HepG2 (cell line): ENCODE measurements around the gene CAB39. TPM values are rescaled to one million over a fixed set of nuclear protein-coding genes. Genes with fewer than 3 reads are reported as not detected.

ENCODE experiments used
- FOXC1 ChIP-seq: sonication (generic); formaldehyde crosslinking; IDR thresholded peaks from 2 replicates; pipeline ENCODE4 v1.8.0; 2022; ENCODE audit warnings: mild to moderate bottlenecking, missing genetic modification reagents, borderline replicate concordance
- GLI4 ChIP-seq: sonication (generic); formaldehyde crosslinking; IDR thresholded peaks from 2 replicates; pipeline ENCODE4 v1.5.1; 2020; ENCODE audit warnings: missing genetic modification reagents, mild to moderate bottlenecking, moderate library complexity, borderline replicate concordance
- HOXA7 ChIP-seq: sonication (generic); formaldehyde crosslinking; IDR thresholded peaks from 2 replicates; pipeline ENCODE4 v1.8.1; 2022; ENCODE audit warnings: mild to moderate bottlenecking, missing genetic modification reagents, moderate library complexity
- JDP2 ChIP-seq: sonication (generic); formaldehyde crosslinking; IDR thresholded peaks from 2 replicates; pipeline ENCODE4 v1.8.1; 2022; ENCODE audit warnings: missing genetic modification reagents, borderline replicate concordance
- KLF13 ChIP-seq: sonication (generic); formaldehyde crosslinking; IDR thresholded peaks from 2 replicates; pipeline ENCODE4 v1.4.0; 2020; ENCODE audit warnings: mild to moderate bottlenecking, missing genetic modification reagents
- MAX ChIP-seq: IDR thresholded peaks from 2 replicates; pipeline ENCODE4 v1.6.1; 2012; ENCODE audit warnings: inconsistent platforms
- PHF5A ChIP-seq: IDR thresholded peaks from one replicate; pipeline ENCODE4 v1.6.1; 2018; ENCODE audit warnings: low read depth, missing genetic modification reagents; ENCODE audit not compliant: unreplicated experiment
- RBAK ChIP-seq: sonication (generic); formaldehyde crosslinking; IDR thresholded peaks from 2 replicates; pipeline ENCODE4 v1.5.1; 2020; ENCODE audit warnings: mild to moderate bottlenecking, missing genetic modification reagents
- RXRA ChIP-seq: sonication (generic); formaldehyde crosslinking; IDR thresholded peaks from 2 replicates; pipeline ENCODE4 v1.5.1; 2020; ENCODE audit warnings: missing genetic modification reagents
- SIN3B ChIP-seq: fragments of 150-350 bp; IDR thresholded peaks from 2 replicates; pipeline ENCODE4 v1.6.1; 2014; ENCODE audit warnings: low read length
- SOX6 ChIP-seq, 2 experiments: fragments of 450-650 bp in 1 of 2; sonication (generic) in 1 of 2; formaldehyde crosslinking in 1 of 2; IDR thresholded peaks; 2 replicates each; pipeline versions ENCODE4 v1.4.0 to v1.6.1; 2017 to 2020; ENCODE audit warnings: antibody characterized with exemption in 1 of 2, mild to moderate bottlenecking in 1 of 2, missing genetic modification reagents in 1 of 2
- SPEN ChIP-seq: sonication (generic); formaldehyde crosslinking; IDR thresholded peaks from 2 replicates; pipeline ENCODE4 v1.5.1; 2020; ENCODE audit warnings: low read depth, mild to moderate bottlenecking, missing genetic modification reagents
- SRSF9 ChIP-seq: fragments of 200-400 bp; formaldehyde crosslinking; IDR thresholded peaks from 2 replicates; pipeline ENCODE4 v1.6.1; 2018; ENCODE audit warnings: borderline replicate concordance, mild to moderate bottlenecking, low read depth, low read length; ENCODE audit not compliant: insufficient read depth, poor library complexity, severe bottlenecking
- THAP8 ChIP-seq: sonication (generic); formaldehyde crosslinking; IDR thresholded peaks from 2 replicates; pipeline ENCODE4 v1.5.1; 2020; ENCODE audit warnings: missing genetic modification reagents, mild to moderate bottlenecking, borderline replicate concordance
- ZBTB3 ChIP-seq: sonication (generic); formaldehyde crosslinking; IDR thresholded peaks from 2 replicates; pipeline ENCODE4 v1.4.0; 2020; ENCODE audit warnings: low read depth, mild to moderate bottlenecking, moderate library complexity, missing genetic modification reagents, borderline replicate concordance
- ZFP1 ChIP-seq: IDR thresholded peaks from 2 replicates; pipeline ENCODE4 v1.6.1; 2016
- ZNF10 ChIP-seq: sonication (generic); formaldehyde crosslinking; IDR thresholded peaks from 2 replicates; pipeline ENCODE4 v1.4.0; 2020; ENCODE audit warnings: mild to moderate bottlenecking, low read depth, missing genetic modification reagents, borderline replicate concordance
- ZNF234 ChIP-seq: sonication (generic); formaldehyde crosslinking; conservative IDR thresholded peaks from 2 replicates; pipeline ENCODE4 v1.5.1; 2020; ENCODE audit warnings: mild to moderate bottlenecking, missing genetic modification reagents
- ZNF318 ChIP-seq: sonication (generic); formaldehyde crosslinking; IDR thresholded peaks from 2 replicates; pipeline ENCODE4 v1.4.0; 2020; ENCODE audit warnings: mild to moderate bottlenecking, missing genetic modification reagents
- ZNF569 ChIP-seq: sonication (generic); formaldehyde crosslinking; IDR thresholded peaks from 2 replicates; pipeline ENCODE4 v1.5.0; 2020; ENCODE audit warnings: mild to moderate bottlenecking, missing genetic modification reagents, moderate library complexity, borderline replicate concordance
- polyA plus RNA-seq, 8 experiments: library from polyadenylated mRNA; depleted of rRNA in 3 of 8; stranded (reverse) in 7 of 8; unstranded in 1 of 8; fragments of >200 nt; fragmentation: Illumina TruSeq in 4 of 8; extraction: Trizol in 4 of 8; gene quantifications; 2 replicates each; pipeline versions ENCODE4 v1.2.1 to v1.2.3, GENCODE V29; 2011 to 2016; ENCODE audit warnings: low read depth in 4 of 8, missing spikeins in 1 of 8, mixed read lengths in 1 of 8; ENCODE audit not compliant: insufficient read depth in 1 of 8
- total RNA-seq, 5 experiments: library from RNA; depleted of rRNA; stranded (reverse); fragments of >200 nt; fragmentation: Illumina TruSeq; extraction: Trizol; gene quantifications; 2 replicates each; pipeline ENCODE4 v1.2.3, GENCODE V29; 2016; ENCODE audit warnings: low read depth in 1 of 5

CAB39 gene
- total and polyA plus RNA-seq, 2 of the 13 experiments (the other 11 are each of a cell fraction or from before 2014, with no cell fraction given), result 19.3 to 45.3 TPM

- TF ChIP-seq SOX6 (IDR thresholded peaks at IDR 0.05) (no peak), SOX6 (CRISPR knock-in tag; IDR thresholded peaks at IDR 0.05) (peak; percentile 64), JDP2 (CRISPR knock-in tag) (no peak), HOXA7 (CRISPR knock-in tag) (no peak), RXRA (CRISPR knock-in tag) (no peak), RBAK (no peak), ZBTB3 (CRISPR knock-in tag) (no peak), MAX (peak; percentile 45; the same call in 1 of the 2 replicates), SIN3B (no peak), SPEN (CRISPR knock-in tag) (peak; percentile 63; the same call in 1 of the 2 replicates), FOXC1 (peak; percentile 65; the same call in 1 of the 2 replicates), PHF5A (CRISPR knock-in tag) (no peak), ZFP1 (no peak), ZNF318 (CRISPR knock-in tag) (no peak; the same call in 1 of the 2 replicates), THAP8 (CRISPR knock-in tag) (no peak), ZNF234 (0 out of 2 replicates have a peak, but pooled peaks have one; percentile 42), GLI4 (peak; percentile 81; the same call in 1 of the 2 replicates), SRSF9 (no peak), ZNF569 (CRISPR knock-in tag) (no peak), KLF13 (CRISPR knock-in tag) (no peak), ZNF10 (CRISPR knock-in tag) (no peak)
These were observed 152.1 kb downstream of the CAB39 start, which contains the start of gene ITM2C (continued) for GRCh38 chr2:230864605-230865306.
